GM12891 (cell line): ENCODE data around the gene EXOG.

ENCODE experiments used
- DNase-seq: peaks from one replicate; pipeline ENCODE4 v3.0.0; 2011; ENCODE audit warnings: low spot score; ENCODE audit not compliant: insufficient read length
- FAIRE-seq: peaks from 2 replicates; lab custom pipeline; 2011; peaks lifted over from hg19 to GRCh38; lab: Jason Lieb, UNC
- PAX5 ChIP-seq: IDR thresholded peaks from 2 replicates; pipeline ENCODE4 v1.6.1; 2011; ENCODE audit warnings: low read length, moderate library complexity, mild to moderate bottlenecking; ENCODE audit not compliant: insufficient read depth, severe bottlenecking
- POLR2A ChIP-seq: IDR thresholded peaks from 2 replicates; pipeline ENCODE4 v1.6.1; 2011; ENCODE audit warnings: low read depth, low read length, control low read depth
- POLR2AphosphoS5 ChIP-seq: IDR thresholded peaks from 2 replicates; pipeline ENCODE4 v1.6.1; 2011; ENCODE audit warnings: low read depth, low read length, control low read depth
- POU2F2 ChIP-seq: IDR thresholded peaks from 2 replicates; pipeline ENCODE4 v1.6.1; 2011; ENCODE audit warnings: low read depth, mild to moderate bottlenecking, control low read depth, low read length, moderate library complexity
- SPI1 ChIP-seq: IDR thresholded peaks from 2 replicates; pipeline ENCODE4 v1.6.1; 2011; ENCODE audit warnings: low read depth, low read length, control low read depth
- TAF1 ChIP-seq: IDR thresholded peaks from 2 replicates; pipeline ENCODE4 v1.6.1; 2011; ENCODE audit warnings: low read depth, low read length, control low read depth

Gene EXOG

DNA sequence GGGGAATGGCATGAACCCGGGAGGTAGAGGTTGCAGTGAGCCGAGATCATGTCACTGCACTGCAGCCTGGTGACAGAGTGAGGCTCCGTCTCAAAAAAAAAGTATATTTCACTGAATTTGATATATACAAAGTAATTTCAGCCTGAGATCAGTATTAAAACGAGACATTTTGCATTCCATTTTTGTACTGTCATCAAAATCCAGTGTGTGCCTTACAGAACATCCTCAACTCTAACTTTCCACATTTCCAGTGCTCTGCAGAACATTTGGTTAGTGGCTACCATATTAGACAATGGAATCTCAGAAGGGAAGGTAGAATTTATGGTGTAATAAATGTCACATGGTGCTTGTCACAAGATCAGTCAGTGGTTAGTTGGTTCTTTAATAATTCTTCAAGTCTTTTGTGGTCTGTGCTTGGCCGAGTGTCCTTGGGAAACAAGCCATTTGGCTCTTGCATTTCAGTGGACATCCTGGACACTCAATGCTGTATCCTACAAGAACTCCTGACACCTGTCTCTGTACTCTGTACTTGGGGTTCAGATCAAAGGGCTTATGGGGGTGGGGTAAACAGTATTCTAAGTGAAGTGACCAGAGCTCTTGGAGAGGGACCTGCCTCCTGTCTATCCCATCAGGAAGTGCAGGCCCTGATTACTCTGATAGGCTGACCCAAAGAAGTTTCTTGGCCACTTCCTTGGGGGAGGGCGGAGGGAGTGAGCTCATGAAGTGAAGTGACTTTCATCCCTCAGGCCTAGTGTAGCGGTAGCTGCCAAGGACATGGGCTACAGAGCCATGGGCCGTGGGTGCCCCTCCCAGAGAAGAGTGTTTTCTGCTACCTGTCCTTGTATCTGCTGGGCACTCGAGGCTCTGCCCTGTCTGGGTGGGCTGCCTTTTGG is 38.8 kb upstream of the EXOG start:
- FAIRE-seq (no peak), DNase-seq (no peak)
- no peak for TF ChIP-seq TAF1
- no peak for TF ChIP-seq POLR2A
- no peak for TF ChIP-seq SPI1
- TF ChIP-seq POLR2AphosphoS5, result no peak
- TF ChIP-seq POU2F2, result no peak
- TF ChIP-seq PAX5, result no peak

DNA sequence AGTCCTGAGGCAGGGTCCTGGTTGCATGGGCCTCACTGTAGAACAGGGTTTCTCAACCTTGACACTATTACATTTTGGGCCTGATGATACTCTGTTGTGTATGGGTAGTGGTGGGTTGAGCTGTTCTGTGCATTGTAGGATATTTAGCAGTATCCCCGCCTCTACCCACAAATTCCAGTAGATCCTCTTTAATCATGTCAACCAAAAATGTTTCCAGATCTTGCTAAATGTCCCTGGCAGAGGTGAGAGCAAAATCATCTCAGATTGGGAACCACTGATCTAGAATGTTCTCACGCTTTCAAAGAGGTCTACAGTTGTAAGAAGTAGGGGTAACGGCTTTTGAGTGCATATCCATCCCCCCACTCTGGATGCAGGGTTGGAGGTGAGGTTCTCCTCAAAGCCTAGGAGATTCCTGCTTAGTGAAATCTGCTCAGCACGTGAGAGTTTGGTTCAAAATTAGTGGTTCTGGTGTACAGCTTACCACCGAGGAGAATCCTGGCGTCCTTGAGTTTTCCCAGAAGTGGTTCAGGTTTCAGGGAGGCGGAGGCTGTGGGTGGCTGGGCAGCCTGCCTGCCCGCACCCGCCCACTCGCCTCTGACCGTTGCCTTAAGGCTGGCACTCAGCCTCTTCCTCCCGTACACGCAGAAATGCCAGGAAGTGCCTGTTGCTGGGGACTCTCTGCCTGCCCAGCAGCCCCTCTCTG is 37.2 kb upstream of the EXOG start:
- DNase-seq (no peak), FAIRE-seq (no peak)
- no peak for TF ChIP-seq TAF1
- TF ChIP-seq POU2F2, result no peak
- no peak for TF ChIP-seq SPI1
- TF ChIP-seq PAX5, result no peak
- TF ChIP-seq POLR2AphosphoS5, result no peak
- TF ChIP-seq POLR2A, result no peak

DNA sequence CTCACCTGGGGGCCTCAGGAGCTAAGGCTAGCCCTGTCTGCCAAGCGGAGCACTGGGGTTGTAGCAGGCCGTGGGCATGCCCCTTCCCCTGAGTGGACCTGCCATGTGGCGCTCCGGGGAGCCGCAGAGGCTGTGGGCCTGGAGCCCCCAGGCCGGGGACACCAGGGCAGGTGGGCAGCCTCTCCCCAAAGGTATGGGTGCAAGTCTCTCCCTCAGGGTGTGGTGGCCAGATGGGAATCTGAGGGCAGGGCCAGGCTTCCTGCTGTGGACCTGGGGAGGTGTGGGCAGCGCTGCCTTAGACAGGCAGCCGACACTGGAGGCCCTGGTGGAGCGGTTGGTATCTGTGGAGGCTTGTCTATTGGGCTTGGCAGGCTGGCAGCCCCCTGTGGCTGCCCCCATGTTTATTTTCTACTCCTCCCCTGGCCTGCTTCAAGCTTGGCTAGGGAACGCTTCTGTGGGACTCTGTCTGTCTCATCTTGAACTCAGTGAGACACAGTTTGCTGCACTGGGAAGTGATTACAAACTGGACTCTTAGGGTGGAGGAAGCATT is 36.6 kb upstream of the EXOG start:
- DNase-seq (no peak), FAIRE-seq (no peak)
- TF ChIP-seq TAF1, result no peak

DNA sequence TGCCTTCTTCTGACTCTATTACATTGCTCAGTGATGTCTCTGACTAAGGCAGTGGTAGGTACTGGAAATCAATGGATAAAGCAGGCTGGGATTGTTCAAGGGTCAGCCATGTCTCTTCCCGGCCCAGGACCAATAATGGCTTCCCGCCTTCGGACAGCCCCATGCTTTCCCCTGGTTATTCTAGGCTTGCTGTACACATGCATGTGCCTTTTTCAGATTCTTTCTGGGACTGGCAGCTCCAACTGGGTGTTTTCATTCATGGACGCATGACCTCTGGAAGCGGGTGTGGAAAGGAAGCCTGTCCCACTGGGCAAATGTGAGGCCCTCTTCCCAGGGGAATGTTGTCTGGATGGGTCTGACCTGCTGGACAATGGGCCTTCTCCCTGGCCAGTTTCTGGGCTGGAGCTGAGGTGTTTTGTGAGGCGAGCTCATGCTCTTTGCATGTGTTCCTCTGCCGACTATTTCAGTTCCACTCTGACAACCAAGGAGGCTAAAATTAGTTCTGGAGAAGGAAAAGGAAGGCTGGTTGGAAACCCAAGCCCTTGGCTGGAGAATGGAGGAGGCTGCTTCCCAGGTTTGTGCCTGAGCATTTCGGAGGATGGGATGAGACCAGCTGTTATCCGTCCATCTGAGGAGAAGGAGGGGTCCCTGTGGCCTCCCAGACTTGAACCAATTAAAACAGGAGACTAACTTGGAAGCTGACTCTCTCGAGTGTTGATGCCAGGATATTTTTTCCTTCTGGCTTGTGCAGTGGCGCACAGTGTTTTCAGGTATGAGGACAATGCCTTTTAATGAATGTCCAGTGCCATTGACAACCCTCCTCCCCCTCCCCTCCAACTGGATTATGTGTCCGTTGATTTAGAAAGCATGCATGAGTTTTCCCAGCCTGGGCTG is 35.5 kb upstream of the EXOG start:
- no peak for FAIRE-seq
- no peak for TF ChIP-seq SPI1
- TF ChIP-seq POU2F2, result no peak
- no peak for TF ChIP-seq TAF1
- no peak for TF ChIP-seq POLR2AphosphoS5
- TF ChIP-seq POLR2A, result no peak
- no peak for TF ChIP-seq PAX5
- DNase-seq, result no peak

DNA sequence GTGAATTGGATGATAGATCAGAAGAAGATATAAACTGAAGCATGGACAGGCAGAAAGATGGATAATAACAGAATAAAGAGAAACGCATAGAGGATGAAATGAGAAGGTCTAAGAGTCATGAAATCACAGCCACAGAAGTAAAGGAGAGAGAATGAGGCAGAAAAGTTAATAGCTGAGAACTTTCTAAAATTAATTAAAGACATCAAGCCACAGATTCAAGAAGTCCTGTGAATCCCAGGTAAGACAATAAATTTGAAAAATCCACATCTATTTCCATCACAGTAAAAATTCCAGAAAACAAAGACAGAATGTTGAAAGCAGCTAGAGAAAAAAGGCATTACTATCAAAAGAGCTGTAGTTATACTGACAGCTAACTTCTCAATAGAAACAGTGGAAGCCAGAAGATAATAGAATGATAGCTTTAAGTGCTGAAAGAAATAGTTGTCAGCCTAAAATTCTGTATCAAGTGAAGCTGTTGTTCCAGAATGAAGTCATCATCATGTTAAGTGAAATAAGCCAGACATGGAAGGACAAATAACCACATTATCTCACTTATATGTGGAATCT is 30.5 kb upstream of the EXOG start:
- FAIRE-seq (no peak), DNase-seq (no peak)
- no peak for TF ChIP-seq POLR2AphosphoS5
- TF ChIP-seq SPI1, result no peak
- TF ChIP-seq TAF1, result no peak
- no peak for TF ChIP-seq PAX5
- no peak for TF ChIP-seq POU2F2
- TF ChIP-seq POLR2A, result no peak

DNA sequence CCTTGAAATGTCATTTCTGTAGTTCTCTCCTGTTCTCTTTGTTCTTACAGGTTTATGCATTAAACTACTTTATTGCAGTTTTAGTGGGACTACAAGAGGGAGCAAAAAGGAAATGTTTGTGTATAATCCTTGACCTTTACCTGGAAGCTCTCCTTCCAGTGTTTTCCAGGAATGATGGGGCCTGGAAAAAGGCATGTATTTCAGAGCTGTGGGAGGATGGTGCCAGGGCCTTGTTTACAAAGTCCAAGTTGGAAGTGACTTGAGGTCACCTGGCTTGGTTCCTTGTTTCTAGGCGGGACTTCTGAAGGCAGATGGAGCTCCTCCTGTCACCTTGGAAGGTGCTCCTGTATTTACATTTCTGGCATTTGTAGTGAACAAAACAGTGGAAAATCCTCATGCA is 27.4 kb upstream of the EXOG start:
- no peak for DNase-seq
- TF ChIP-seq POLR2A (no peak), POLR2AphosphoS5 (no peak), TAF1 (no peak), POU2F2 (no peak), PAX5 (no peak), SPI1 (no peak)
- no peak for FAIRE-seq

DNA sequence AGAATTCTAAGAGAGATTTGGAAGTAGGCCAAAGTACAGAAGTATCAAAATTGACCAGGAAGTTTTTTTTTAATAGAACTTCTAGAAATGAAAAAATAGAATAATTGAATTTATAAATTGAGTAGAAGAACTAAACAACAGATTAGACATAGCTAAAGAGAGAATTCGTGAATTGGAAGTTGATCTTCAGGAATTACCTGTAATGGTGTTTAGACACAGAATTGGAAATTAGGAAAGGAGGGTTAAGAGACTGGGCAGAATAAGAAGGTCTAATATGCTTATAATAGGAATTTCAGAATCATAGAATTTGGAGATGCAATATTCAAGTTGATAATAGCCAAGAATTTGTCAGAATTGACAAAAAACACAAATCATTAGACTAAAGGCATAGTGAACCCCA is 26.3 kb upstream of the EXOG start:
- DNase-seq (no peak), FAIRE-seq (no peak)
- TF ChIP-seq POU2F2 (no peak), POLR2A (no peak), PAX5 (no peak), SPI1 (no peak), TAF1 (no peak), POLR2AphosphoS5 (no peak)

DNA sequence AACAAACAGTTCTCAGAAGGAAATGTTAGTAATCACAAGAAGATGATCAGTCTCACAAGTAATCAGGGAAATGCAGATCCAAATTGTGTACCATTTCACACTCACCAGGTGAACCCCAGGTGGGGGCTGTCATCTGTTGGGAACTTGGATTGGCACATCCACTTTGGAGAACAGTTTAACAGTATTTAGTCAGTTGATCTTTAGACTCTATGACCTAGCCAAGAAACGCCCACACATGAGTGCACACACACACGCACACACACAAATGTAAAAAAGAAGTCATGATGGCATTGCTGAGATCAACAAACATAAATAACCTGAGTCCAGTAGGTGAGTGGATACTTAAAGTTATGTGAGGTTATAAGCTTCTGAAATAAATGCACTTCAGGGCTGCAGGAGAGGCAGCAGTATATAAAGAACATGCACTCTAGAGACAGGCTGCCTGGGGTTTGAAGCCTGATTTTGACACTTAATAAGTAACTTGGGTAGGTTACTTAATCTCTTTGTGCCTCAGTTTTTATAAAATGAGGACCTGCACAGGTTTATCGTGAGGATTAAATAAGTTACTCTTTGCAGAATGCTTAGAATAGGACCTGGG is 24.8 kb upstream of the EXOG start:
- FAIRE-seq, result no peak
- no peak for DNase-seq
- TF ChIP-seq POLR2AphosphoS5 (no peak), SPI1 (no peak), POLR2A (no peak), POU2F2 (no peak), PAX5 (no peak), TAF1 (no peak)
